Erythroblast (primary cell): ENCODE results near the gene MPPE1.

ENCODE experiments used
- GATA1 ChIP-seq: IDR thresholded peaks from 2 replicates; pipeline ENCODE4 v1.6.1; 2011; ENCODE audit warnings: low read depth, mild to moderate bottlenecking, control low read depth, low read length, moderate library complexity
- POLR2A ChIP-seq: IDR thresholded peaks from 2 replicates; pipeline ENCODE4 v1.6.1; 2011; ENCODE audit warnings: mild to moderate bottlenecking, low read length

GRCh38 chr18:11946756-11947155 is 38.6 kb upstream of the MPPE1 start:
- TF ChIP-seq POLR2A (no peak), GATA1 (no peak)
